ENCODE data around the gene DTX1. TPM values are rescaled to one million over a fixed set of nuclear protein-coding genes. Genes with fewer than 3 reads are reported as not detected.

Gene DTX1
- total RNA-seq, 1 experiment from 2014 or later: 0.44 TPM

GRCh38 chr12:113060336-113060960 is 3.9 kb downstream of the DTX1 start:
- Histone ChIP-seq H3K4me3 (ENCODE audit: low read depth in 2 of 2, low read length in 2 of 2) (no peak overlapping the region), H3K36me3 (ENCODE audit: control insufficient read depth, insufficient read depth, low read length) (no peaks in the 10 kb centered on the region), H3K27me3 (ENCODE audit: control insufficient read depth, insufficient read depth, low read length) (peaks cover 6% of the 10 kb centered on the region; the same call in 1 of the 2 replicates), H3K9me3 (ENCODE audit: control insufficient read depth, insufficient read depth, low read depth, low read length) (no peaks in the 10 kb centered on the region), H3K27ac (ENCODE audit: low read length) (no peak overlapping the region), H3K4me1 (ENCODE audit: control insufficient read depth, insufficient read depth, low read length) (no peaks in the 10 kb centered on the region)
- CTCF ChIA-PET: no interaction called here
- TF ChIP-seq REST (IDR thresholded peaks at IDR 0.05; ENCODE audit: insufficient read depth in 1 of 2, low read depth in 2 of 2, low read length in 1 of 2) (no peak), CTCF (IDR thresholded peaks at IDR 0.05) (no peak), TCF7L2 (IDR thresholded peaks at IDR 0.05; ENCODE audit: low read depth, low read length) (no peak), SIN3A (IDR thresholded peaks at IDR 0.05; ENCODE audit: borderline replicate concordance, insufficient read depth, low read depth, low read length) (no peak), POLR2AphosphoS5 (IDR thresholded peaks at IDR 0.05; ENCODE audit: low read depth, low read length) (no peak)
- intact Hi-C loops (cut with micrococcal nuclease; ENCODE audit: unreplicated experiment) (no loop called here), in situ Hi-C loops (cut with HindIII; ENCODE audit: low pct_unique_long_range_greater_than_20kb, low sequenced_read_pairs) (loop anchor here (25.0 kb wide), 1 partner anchor 102 kb away; no protein-coding TSS in a partner anchor)
- no TSS peak for BruUV-seq (replicated peaks)
- ATAC-seq (no peak), DNase-seq (ENCODE audit: low read depth, low spot score) (no peak)
- POLR2A ChIA-PET: no interaction called here

DNA sequence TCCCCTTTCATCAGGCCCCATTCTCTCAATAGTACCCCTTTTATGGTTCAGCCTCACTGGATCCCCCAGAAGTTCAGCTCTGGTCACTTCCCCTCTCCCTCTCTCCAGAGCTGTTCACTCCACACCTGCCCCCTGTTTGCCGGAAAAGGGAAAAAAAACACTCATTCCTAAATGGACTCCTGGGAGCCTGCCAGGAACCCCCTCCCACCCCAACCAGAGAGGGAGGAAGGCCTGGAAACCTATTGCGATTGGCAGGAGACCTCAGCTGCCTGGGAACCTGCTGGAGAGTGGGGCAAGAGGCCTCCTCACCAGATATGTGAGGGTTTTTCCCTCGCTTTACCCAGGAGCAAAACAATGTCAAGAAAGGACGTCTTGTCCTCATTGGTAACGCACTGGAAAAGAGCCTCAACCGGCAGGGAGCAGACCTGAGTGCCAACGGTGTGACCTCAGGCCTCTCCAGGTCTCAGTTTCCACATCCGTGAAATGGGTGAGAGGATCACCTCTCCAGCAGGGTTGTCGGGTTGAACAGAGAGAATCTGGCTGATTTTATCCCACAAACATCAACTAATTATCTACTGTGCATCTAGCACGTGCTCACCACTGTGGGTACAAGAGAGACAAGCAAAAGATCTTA is 4.6 kb downstream of the DTX1 start:
- ATAC-seq (no peak), DNase-seq (ENCODE audit: low read depth, low spot score) (no peak)
- Histone ChIP-seq H3K4me3 (ENCODE audit: low read depth in 2 of 2, low read length in 2 of 2) (no peak overlapping the region), H3K27me3 (ENCODE audit: control insufficient read depth, insufficient read depth, low read length) (peaks cover 2% of the 10 kb centered on the region; the same call in 1 of the 2 replicates), H3K4me1 (ENCODE audit: control insufficient read depth, insufficient read depth, low read length) (no peaks in the 10 kb centered on the region), H3K27ac (ENCODE audit: low read length) (no peak overlapping the region), H3K36me3 (ENCODE audit: control insufficient read depth, insufficient read depth, low read length) (no peaks in the 10 kb centered on the region), H3K9me3 (ENCODE audit: control insufficient read depth, insufficient read depth, low read depth, low read length) (no peaks in the 10 kb centered on the region)
- POLR2A ChIA-PET: no interaction called here
- CTCF ChIA-PET: interaction anchor here (0.6 to 0.7 kb wide), 2 partner anchors 418 to 522 kb away, joined by 3 to 6 read pairs; no protein-coding TSS in a partner anchor
- in situ Hi-C loops (cut with HindIII; ENCODE audit: low pct_unique_long_range_greater_than_20kb, low sequenced_read_pairs) (loop anchor here (25.0 kb wide), 1 partner anchor 101 kb away; no protein-coding TSS in a partner anchor), intact Hi-C loops (cut with micrococcal nuclease; ENCODE audit: unreplicated experiment) (no loop called here)
- no TSS peak for BruUV-seq (replicated peaks)
- TF ChIP-seq TCF7L2 (IDR thresholded peaks at IDR 0.05; ENCODE audit: low read depth, low read length): no peak
- no peak for TF ChIP-seq SIN3A (IDR thresholded peaks at IDR 0.05; ENCODE audit: borderline replicate concordance, insufficient read depth, low read depth, low read length)
- no peak for TF ChIP-seq REST (IDR thresholded peaks at IDR 0.05; ENCODE audit: insufficient read depth in 1 of 2, low read depth in 2 of 2, low read length in 1 of 2)
- TF ChIP-seq CTCF (IDR thresholded peaks at IDR 0.05): no peak
- TF ChIP-seq POLR2AphosphoS5 (IDR thresholded peaks at IDR 0.05; ENCODE audit: low read depth, low read length): no peak
